ENCODE data around the gene CAMSAP1.

The CAMSAP1 gene

GRCh38 chr9:135803441-135803840, 103.9 kb downstream of the CAMSAP1 start:
- TF ChIP-seq SNAI2 (CRISPR knock-in tag; IDR thresholded peaks at IDR 0.05), result no peak
- TF ChIP-seq ZC3H10 (CRISPR knock-in tag; IDR thresholded peaks at IDR 0.05), result no peak
- TF ChIP-seq ZNF8 (CRISPR knock-in tag; IDR thresholded peaks at IDR 0.05), result no peak
- TF ChIP-seq TSHZ2 (CRISPR knock-in tag; IDR thresholded peaks at IDR 0.05), result no peak
- no peak for TF ChIP-seq ZFP3 (CRISPR knock-in tag; IDR thresholded peaks at IDR 0.05)
- TF ChIP-seq TCF4 (CRISPR knock-in tag; IDR thresholded peaks at IDR 0.05; ENCODE audit: borderline replicate concordance), result no peak
- TF ChIP-seq CSRNP3 (CRISPR knock-in tag; IDR thresholded peaks at IDR 0.05), result no peak
- TF ChIP-seq GLIS3 (CRISPR knock-in tag; IDR thresholded peaks at IDR 0.05), result no peak
- TF ChIP-seq ISL1 (CRISPR knock-in tag; IDR thresholded peaks at IDR 0.05), result no peak
- TF ChIP-seq ARNTL (CRISPR knock-in tag; IDR thresholded peaks at IDR 0.05; ENCODE audit: borderline replicate concordance, low read depth), result no peak
- no peak for TF ChIP-seq PPARA (CRISPR knock-in tag; IDR thresholded peaks at IDR 0.05; ENCODE audit: borderline replicate concordance)
- ATAC-seq, result no peak; the same call in 2 of the 3 replicates

GRCh38 chr9:135802876-135803419, 104.4 kb downstream of the CAMSAP1 start:
- no peak for TF ChIP-seq GLIS3 (CRISPR knock-in tag; IDR thresholded peaks at IDR 0.05)
- TF ChIP-seq ZFP3 (CRISPR knock-in tag; IDR thresholded peaks at IDR 0.05), result no peak
- TF ChIP-seq PPARA (CRISPR knock-in tag; IDR thresholded peaks at IDR 0.05; ENCODE audit: borderline replicate concordance), result no peak
- no peak for TF ChIP-seq TCF4 (CRISPR knock-in tag; IDR thresholded peaks at IDR 0.05; ENCODE audit: borderline replicate concordance)
- no peak for TF ChIP-seq CSRNP3 (CRISPR knock-in tag; IDR thresholded peaks at IDR 0.05)
- no peak for ATAC-seq

GRCh38 chr9:135801070-135801469, 106.3 kb downstream of the CAMSAP1 start:
- TF ChIP-seq TOX (CRISPR knock-in tag; IDR thresholded peaks at IDR 0.05; ENCODE audit: borderline replicate concordance), result no peak
- TF ChIP-seq CSRNP3 (CRISPR knock-in tag; IDR thresholded peaks at IDR 0.05), result no peak
- no peak for TF ChIP-seq ZNF8 (CRISPR knock-in tag; IDR thresholded peaks at IDR 0.05)
- TF ChIP-seq POU6F1 (CRISPR knock-in tag; IDR thresholded peaks at IDR 0.05; ENCODE audit: borderline replicate concordance, low read depth), result no peak
- TF ChIP-seq PPARA (CRISPR knock-in tag; IDR thresholded peaks at IDR 0.05; ENCODE audit: borderline replicate concordance), result no peak
- TF ChIP-seq RARB (CRISPR knock-in tag; IDR thresholded peaks at IDR 0.05), result no peak
- no peak for TF ChIP-seq BACH2 (CRISPR knock-in tag; IDR thresholded peaks at IDR 0.05; ENCODE audit: borderline replicate concordance)
- no peak for TF ChIP-seq TSHZ2 (CRISPR knock-in tag; IDR thresholded peaks at IDR 0.05)
- no peak for TF ChIP-seq OSR1 (CRISPR knock-in tag; IDR thresholded peaks at IDR 0.05)
- no peak for TF ChIP-seq CREB5 (CRISPR knock-in tag; IDR thresholded peaks at IDR 0.05; ENCODE audit: low read depth)
- TF ChIP-seq ESRRG (CRISPR knock-in tag; IDR thresholded peaks at IDR 0.05), result no peak
- TF ChIP-seq ZC3H10 (CRISPR knock-in tag; IDR thresholded peaks at IDR 0.05), result no peak
- TF ChIP-seq SNAI2 (CRISPR knock-in tag; IDR thresholded peaks at IDR 0.05), result no peak
- TF ChIP-seq ZNF70 (CRISPR knock-in tag; IDR thresholded peaks at IDR 0.05), result no peak
- TF ChIP-seq ZFP30 (CRISPR knock-in tag; IDR thresholded peaks at IDR 0.05), result no peak
- TF ChIP-seq TCF4 (CRISPR knock-in tag; IDR thresholded peaks at IDR 0.05; ENCODE audit: borderline replicate concordance), result no peak
- TF ChIP-seq CSDC2 (CRISPR knock-in tag; IDR thresholded peaks at IDR 0.05), result no peak
- no peak for TF ChIP-seq PATZ1 (CRISPR knock-in tag; IDR thresholded peaks at IDR 0.05; ENCODE audit: borderline replicate concordance)
- ATAC-seq, result no peak

All from SK-N-SH treated with all-trans-retinoic acid at 6 μM for 48 hours (cell line).